ENCODE results near the gene MINDY3.
"Not testable (repeated sequence)": the region's sequence is repeated elsewhere in the genome, so short reads cannot be mapped to it uniquely, and the experiment has no call there.

MINDY3 gene

DNA sequence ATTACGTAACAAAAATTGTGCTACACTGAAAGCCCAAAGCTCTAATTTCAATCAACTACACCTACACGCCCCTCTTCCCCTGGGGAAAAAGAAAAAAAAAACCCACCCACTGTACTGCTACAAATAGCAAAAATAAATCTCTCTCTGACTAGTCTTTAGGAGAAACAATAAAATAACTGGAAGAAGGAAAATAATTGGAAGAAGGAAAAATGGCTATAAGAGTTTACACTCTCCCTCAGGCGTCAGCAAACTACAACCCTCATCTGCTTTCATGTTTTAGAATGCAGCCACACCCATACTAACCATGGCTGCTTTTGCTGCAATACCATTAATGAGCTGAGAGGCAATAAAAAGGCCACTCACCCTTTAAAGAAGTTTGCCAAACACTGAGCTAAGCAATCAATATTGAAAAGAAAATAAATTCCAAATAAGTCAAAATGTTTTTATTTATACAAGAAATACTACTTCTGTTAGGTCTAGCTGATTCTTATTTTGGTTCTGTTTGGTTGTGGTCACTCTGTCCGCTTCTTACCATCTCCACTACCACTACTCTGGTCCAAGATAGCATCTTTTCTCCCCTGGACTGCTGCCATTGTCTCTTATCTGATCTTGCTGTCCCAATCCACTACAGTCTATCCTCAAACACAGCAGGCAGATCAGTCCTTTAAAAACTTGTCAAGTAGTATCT is 3.8 kb downstream of the MINDY3 start:
- DNase-seq, result no peak

DNA sequence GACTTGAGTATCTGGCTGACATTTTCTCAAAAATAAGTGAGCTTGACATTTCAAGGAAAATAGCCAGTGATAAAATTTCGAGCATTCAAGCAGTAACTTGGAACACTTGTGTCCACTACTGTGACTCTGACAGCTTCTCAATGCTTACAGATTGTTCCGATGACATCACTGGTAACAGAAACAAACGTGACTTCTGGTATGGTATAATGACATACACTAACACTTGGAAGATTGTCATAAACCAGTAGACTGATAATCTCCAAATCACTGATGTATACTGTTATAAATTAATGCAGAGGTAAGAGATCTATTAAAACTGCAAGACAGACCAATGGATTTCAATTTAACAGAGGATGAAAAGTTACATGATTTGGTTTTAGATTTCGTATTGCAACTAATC is 6.5 kb downstream of the MINDY3 start:
- DNase-seq, result no peak

DNA sequence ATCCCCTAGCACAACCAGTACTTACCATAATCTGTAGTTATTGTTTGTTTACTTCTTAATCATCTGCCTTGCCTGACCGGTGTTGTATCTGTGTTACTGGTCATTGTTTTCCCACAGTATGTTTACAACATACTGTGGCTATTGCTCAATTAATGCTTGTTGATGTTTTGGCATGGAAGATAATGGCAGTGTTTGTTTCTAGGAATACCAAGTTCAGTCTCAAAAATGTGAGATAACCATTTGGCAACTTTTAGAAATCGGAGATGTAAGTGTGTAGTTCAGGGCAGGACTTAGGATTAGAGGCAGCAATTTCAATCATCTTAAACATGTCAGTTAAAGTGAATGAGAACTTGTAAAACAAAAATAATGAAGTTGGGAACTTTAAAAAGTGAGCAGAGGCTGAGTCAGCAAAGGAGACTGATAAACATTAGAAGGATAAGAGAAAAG is 8.2 kb downstream of the MINDY3 start:
- DNase-seq, result no peak

DNA sequence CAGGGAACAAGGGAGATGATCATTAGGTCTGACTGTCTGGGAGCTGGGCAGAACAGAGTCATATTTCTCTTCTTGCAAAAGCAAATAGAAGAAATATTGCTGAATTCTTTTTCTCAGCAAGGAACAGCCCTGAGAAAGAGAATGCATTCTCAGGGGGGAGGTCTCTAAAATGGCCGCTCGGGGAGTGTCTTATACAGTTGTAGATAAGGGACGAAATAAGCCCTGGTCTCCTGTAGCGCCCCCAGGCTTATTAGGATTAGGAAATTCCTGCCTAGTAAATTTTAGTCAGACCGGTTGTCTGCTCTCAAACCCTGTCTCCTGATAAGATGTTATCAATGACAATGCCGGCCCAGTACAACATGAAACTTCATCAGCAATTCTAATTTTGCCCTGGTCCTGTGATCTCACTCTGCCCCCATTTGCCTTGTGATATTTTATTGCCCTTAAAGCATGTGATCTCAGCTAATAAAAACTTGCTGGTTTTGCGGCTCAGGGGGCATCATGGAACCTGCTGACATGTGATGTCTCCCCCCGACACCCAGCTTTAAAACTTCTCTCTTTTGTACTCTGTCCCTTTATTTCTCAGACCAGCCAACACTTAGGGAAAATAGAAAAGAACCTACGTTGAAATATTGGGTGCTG is 9.8 kb downstream of the MINDY3 start:
- not testable (repeated sequence) for DNase-seq

DNA sequence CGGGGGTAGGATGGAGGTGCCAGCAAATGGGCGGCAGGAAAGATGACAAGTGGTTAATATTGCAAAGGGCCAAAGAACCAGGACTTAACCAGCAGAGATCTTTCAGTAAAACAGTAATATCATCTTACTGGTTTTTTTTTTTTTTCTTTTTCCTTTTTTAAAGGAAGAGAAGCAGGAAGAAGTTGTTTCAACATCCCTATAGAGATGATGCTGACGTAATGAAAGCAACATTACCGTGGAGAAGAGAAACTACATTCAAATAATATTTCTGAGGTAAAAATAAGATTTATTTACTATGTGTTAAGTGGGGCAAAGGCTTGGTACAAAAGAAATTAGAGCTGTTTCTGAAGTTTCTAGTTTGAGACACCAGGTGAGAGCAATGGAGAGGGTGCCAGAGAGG is 11.0 kb downstream of the MINDY3 start:
- DNase-seq, result no peak

DNA sequence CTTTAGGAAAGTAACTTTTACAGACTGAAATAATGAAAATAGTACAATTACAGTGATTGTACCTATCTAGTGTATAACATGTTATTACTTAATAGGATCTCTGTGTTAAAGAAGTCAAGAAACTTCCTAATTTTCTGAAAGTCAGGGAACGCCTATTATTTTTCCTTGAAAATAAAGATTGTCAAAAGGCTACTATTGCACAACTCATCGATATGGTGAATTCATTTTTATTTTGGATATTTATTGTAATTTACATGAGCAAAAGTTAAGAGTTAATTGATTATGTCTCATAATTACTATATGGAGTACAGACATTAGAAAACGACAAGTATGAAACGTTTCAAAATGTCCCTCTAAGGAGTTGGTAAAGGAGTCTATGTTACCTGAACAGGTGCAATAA is 12.8 kb downstream of the MINDY3 start:
- no peak for DNase-seq

DNA sequence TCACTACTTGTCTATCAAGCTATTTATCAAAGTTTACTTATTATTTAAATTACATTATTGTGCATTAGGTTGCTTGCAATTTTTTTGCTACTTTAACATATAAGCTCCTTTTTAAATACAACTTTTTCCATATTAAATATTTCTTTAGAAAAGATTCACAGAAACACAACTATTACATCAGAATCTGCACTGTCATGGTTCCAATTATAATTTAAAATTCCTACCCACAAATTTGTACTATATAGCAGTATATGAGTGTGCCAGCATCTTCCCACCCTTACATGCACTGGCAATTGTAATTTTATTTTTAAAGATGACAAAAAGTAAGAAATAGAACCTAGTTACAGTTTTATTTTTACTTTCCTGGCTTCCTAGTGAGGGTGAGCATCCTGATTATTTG is 15.8 kb downstream of the MINDY3 start:
- DNase-seq, result no peak

DNA sequence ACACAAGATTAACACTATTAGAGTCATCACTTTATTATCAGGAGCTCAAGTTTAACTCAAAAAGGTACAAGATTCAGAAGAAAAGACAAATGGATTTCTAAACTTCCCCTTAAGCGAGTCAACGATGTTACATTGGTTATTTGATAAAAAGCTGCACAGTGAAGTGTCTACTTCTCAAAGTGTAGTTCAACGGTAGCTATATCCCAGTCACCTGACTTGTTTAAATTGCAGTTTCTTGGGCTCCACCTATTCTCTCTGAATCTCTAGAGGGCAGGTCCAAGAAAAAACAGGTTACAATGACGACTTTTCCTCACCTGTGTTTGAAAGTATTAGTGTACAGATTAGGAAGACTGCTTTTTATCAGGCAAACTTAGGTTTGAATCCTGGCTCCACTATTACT is 16.6 kb downstream of the MINDY3 start:
- DNase-seq, result no peak

DNA sequence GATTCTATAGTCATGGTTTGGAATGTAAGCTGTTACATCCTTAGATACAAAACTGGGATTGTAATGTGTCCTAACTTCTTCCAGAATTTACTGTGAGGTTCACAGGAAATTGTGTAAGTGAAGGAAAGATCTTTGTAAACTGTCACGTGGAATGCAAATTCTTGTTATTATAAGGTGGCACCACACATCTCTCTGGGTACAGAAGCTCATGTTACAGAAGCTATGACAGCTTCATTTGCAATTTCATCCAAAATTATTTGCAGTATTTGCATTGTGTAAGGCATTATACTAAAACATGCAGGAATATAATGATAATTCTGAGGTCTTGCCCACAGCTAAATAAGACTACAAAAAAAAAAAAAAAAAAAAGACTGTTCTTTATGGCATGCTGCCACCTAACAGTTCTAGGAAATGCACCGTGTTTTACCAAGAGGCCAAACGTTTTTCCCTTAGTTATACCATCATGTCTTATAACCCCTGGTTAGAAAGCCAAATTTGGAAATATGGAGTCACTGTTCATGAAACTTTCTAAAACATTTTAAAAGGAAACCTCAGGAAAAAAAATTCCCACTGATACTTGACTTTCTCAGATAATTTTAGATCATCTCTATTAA is 17.6 kb downstream of the MINDY3 start:
- DNase-seq, result peak; percentile 16

DNA sequence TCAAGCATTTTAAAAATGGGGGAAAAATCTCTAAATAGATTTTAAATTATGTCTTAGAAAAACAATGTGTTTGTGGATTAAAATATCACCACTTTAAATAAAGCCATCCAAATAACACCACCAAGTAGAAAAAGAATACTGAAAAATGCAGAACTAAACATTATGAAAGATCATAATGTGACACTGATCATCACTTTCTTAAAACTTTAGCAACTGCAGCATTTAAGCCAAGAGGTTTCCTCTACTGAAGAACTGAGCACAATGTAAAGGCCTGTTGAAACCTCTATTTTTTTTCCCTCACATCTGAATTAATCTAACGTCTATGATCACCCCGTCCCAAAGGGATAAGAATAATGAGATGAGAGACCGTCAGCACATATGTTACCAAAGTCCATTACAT is 18.6 kb downstream of the MINDY3 start:
- DNase-seq, result no peak

DNA sequence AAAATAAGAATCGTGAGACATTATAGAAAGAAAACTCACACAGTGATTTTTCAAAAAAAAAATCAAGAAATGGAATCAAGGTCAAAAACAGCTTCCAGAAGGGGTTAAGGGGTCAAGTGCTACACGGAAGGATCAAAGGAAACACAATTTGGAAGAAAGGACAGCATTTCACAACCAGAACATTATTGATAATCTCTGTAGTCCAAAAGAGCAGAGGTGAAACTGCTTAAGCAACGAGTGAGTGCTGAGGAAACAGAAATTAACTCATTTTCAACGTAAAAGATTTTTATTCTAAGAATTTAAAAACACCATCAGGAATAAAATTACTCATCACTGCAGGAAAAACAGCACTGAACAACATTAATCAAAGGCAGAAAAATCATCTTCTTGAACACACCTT is 23.5 kb downstream of the MINDY3 start:
- DNase-seq, result peak; percentile 65

DNA sequence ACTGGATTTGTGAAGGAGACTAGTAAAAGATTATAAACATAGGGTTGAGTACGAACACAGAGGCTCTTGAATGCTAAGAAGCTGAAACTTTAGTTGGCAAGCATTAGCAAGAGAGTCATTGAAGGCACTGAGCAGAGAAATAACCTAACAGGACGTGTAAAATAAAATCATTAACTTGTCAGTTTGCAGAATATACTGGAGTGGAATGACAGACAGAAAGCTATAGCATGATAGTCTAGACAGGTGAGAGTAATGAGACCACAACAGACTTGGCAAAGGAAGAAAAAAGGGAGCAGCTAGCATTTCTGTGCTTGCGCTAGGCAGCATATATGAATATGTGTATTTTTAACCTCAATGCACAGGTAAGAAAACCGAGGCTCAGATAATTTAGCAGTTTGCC is 30.8 kb downstream of the MINDY3 start:
- DNase-seq, result no peak

DNA sequence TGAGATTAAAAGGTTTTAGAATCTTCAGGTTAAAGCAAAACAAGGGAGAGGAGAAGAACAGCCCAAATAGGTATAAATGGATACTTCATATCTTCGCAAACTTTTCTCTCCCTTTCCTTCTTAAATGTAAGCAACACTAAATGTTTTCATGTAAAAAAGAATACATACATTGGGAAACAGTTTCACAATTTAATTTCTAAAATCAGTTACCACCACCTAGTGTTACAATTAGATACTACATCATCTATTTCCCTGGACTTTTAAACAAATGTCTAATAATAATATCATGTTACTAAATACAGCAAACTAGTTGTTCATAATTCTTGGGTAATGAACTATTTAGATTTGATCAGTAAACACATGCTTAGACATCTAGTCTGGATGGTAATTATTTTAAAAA is 35.8 kb downstream of the MINDY3 start:
- no peak for DNase-seq

DNA sequence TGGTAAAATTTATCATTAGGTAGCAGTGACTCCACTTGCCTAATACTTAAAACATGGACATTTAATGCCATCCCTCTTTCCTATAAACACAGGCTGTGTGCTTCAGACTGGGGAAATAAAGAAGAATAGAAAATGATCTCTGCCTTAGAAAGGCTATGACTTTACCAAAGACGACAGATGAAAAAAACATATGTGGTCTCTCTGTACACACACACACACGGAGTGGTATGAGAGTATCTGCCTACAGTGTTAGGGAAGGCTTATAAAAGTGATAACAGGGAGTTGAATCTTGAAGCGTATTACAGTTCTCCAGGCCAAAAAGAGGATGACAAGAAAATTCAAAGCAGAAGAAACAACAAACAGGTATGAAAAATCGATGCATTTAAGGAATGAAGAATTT is 38.2 kb downstream of the MINDY3 start:
- DNase-seq, result no peak

DNA sequence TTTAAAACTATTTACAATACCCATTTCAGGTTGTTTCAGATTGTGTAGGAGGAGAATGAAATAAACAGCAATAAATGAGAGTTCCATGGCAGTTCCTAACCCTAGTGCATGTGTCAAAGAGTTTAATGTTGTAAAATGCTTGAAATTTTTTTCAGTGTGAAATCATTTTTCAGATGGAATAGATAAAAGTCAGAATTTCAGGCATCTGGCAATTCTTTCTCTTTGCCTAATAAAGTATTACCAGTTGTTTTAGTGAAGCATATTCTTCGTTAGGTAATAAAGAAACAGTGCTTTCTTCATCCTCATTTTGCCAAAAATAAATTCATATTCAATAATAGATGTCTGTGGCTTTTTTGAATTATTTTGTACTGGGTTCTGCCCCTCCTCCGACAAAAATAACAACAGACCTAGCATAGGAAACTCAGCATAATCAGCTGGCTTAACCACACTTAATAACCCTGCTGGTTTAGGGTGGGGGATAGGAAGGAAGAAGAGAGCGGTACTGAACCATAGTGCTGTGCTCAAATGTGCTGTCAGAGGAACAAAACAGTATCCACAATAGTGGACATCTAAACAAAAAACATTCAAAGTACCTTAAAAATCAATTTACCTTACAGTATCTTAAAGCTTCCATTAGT is 39.1 kb downstream of the MINDY3 start:
- DNase-seq, result no peak

DNA sequence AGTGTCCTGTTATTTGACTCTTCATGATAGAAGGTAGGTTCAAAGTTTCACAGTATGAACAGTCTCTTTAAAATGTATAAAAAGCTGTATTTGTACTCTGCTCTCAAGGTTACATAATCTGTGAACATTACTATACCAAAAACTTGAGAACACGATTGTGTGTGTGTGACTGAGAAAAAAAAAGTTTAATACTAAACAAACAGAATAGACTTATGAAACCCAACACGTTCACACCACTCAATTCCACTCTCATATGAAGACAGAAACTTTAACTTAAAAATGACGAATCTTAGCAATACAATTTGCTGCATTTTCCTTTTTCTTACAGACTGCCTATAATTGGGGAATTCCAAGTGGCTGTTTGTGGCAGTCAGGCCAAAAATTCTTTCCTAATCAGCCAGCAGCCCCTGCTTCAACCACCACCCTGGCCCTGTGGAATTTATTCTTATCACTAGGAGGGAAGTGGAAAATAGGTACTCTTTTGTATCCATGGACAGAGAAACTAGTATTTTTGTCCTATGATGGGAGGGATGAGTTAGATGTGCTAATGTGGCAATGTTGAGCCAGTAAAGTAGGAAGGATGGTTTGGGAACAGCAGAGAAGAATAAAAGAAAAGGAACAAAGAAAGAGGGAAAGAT is 42.8 kb downstream of the MINDY3 start:
- DNase-seq, result peak; percentile 4

DNA sequence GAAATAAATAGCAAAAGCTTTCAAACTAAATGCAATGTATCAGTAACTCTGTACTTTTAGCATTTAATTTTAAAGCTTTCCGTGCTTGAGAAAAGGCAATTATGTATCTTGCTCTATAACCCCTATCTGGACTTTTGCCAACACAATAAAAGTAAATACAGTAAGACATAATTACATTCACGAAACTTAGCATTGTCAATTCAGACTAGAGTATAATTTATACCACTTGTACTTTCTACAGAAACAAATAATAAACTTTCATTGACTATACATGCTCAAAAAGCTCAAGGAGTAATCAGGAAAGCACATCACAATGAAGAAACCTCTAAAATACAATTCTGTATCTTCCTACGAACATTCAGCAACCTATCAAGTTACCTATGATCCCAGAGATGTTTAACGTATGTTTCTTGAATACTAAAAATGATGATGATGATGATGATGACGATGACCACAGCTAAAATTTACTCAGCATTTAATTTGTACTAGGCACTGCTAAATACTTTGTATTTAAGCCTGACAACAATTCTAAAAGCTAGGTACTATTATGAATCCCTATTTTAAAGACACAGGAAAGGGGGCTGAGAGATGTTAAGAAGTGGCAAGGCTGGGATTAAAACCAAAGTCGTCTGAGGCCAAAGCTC is 44.9 kb downstream of the MINDY3 start:
- DNase-seq, result no peak

DNA sequence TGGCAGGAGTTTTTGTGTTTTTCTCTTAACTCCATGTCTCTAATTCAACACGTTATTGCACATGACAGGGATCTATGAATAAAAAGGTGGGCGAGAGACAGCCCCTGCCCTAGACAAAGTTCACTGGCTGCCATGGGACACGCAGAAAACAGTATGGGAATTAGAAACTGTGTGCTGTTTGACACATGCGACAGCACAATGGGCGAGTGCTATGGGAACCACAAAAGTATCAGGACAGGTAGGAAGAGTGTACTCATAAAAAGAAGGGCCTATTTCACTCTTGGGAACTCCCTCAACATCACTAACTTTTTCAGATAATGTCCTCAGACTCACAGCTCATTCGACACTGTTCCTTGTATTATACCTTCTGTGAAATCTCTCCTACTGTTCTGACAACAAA is 45.7 kb downstream of the MINDY3 start:
- no peak for DNase-seq

DNA sequence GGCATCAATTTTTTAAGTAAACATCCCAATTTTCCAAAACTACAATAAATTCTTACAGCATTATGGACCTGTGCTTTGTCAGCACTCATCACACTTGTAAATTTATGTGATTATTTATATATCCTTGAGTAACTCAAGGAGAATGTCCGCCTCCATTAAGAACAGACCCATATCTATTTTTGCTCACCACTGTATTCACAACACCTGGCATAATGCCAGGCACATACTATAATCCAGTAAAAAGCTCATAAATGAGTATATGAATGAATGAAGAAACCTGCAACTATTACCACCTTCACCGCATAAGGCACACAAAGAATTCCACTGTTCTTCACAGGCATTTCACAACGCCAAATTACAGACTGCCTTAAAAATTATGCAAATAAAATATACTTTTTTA is 46.9 kb downstream of the MINDY3 start:
- no peak for DNase-seq

DNA sequence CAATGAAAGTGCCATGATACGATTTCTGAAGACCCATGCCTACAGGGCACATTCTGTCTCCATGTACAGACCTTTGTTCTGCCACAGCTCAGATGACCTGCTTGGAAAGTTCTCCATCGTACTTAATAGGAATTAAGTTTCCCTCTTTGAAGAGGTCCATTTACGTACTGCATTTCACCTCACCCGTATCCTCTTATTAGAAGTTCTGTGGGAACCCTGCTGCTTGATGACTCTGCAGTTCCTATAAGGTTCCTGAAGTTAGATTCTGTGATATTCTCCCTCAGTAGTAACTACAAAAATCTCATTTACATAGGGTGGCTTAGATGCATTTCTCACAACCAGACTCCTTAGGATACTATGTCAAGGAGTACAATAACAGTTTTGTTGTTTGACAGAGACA is 50.9 kb downstream of the MINDY3 start:
- DNase-seq, result no peak

DNA sequence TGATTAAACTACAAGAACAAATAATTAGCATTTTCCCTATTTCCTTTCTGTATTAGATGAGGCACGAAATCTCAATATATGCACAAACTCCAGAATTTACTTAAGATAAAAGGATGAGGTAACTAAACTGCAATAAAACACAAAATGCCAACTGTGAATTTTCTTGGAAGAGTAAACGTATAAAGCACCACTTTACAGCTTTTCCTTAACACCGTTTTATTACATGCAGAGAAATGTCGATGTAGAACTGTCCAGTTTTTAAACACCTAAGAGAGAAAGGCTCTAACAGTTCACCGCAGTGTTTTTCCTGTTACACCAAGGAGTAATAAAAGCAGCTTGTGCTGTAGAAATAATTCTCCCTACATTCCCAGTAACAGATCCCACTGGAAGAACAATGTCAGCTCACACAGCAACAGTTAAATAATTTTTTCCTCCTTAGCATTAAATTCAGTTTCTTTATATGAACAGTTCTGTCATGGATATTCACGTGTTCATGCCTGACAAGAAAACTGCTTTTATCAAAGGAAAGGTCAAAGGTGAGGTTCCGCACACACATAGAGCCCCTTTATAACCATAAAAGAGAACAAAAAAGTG is 52.0 kb downstream of the MINDY3 start:
- no peak for DNase-seq

DNA sequence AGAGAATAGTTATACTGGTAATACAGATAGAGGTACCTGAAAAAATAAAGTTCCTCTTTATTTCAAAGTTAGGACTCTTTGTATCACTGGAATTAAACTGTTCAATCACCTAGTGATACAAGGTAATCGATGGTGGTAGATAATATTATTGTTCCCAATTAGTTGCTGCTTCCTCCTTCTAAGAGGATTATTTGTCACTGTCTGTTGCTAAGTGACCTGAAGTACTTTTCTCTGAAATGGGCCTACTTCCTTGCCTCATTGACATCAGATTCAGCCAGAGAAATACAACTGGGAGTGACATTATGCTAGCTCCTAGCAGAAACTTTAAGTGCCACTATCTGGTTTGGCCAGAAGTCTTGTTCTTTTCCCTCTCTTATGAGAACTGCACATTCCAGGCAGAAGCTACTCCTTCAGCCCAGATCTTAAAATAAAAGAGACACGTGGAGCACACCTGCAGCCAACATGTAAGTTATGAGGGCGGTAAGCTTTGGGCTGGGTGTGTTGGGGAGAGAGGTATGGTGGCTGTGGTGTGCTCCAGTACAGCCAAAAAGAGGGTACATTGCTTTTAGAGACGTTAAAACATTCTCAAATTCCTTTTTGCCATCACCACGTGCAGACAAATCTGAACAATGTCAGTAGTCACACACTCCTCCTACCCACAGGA is 54.8 kb downstream of the MINDY3 start:
- no peak for DNase-seq

Measured in activated CD4-positive, alpha-beta T cell treated with anti-CD3 and anti-CD28 coated beads, Interleukin-2, Interleukin-6, amounts not matched to agents 100 ng/mL and 50 ng/mL, durations not matched to agents 16 hours and 8 hours (primary cell).